ENCODE data around the gene MUC3A. TPM values are rescaled to one million over a fixed set of nuclear protein-coding genes. Genes with fewer than 3 reads are reported as not detected.

Gene MUC3A
- total RNA-seq, 1 experiment from 2014 or later = 29.2 TPM

- Histone ChIP-seq H2BK20ac (ENCODE audit: low read depth, low read length, poor library complexity, severe bottlenecking) (no peak overlapping the region), H4K91ac (ENCODE audit: insufficient read length, low read depth, low read length) (no peak overlapping the region), H2BK12ac (ENCODE audit: insufficient read length, low read depth, low read length) (no peak overlapping the region), H2AK5ac (ENCODE audit: insufficient read length, low read length) (no peak overlapping the region), H3K4me1 (ENCODE audit: insufficient read depth, low read length) (no peaks in the 10 kb centered on the region), H3K4ac (ENCODE audit: low read depth, low read length) (no peak overlapping the region), H3K23me2 (ENCODE audit: insufficient read length, low read depth, low read length, poor library complexity, severe bottlenecking) (peaks cover 11% of the 10 kb centered on the region), H2BK5ac (ENCODE audit: insufficient read length, low read length) (no peak overlapping the region), H3T11ph (ENCODE audit: low read length) (no peak overlapping the region), H3K56ac (ENCODE audit: insufficient read length, low read depth, low read length) (no peak overlapping the region), H3K79me1 (ENCODE audit: insufficient read depth, low read depth, low read length, poor library complexity, severe bottlenecking) (no peaks in the 10 kb centered on the region), H2BK120ac (ENCODE audit: low read depth, low read length, poor library complexity, severe bottlenecking) (no peak overlapping the region), H2BK15ac (ENCODE audit: low read depth, low read length) (no peak overlapping the region), H2AFZ (ENCODE audit: low read length) (no peak overlapping the region), H3K27ac (ENCODE audit: insufficient read length, low read depth, low read length) (no peak overlapping the region), H3K9me3 (ENCODE audit: control insufficient read depth, low read depth, low read length) (no peaks in the 10 kb centered on the region), H3K9ac (ENCODE audit: extremely low read depth, insufficient read length, low read length) (no peak overlapping the region), H3K27me3 (ENCODE audit: insufficient read depth, low read length) (no peaks in the 10 kb centered on the region), H4K8ac (replicated peaks; ENCODE audit: insufficient read length, low read depth, low read length) (no peak overlapping the region), H3K4me2 (ENCODE audit: insufficient read depth, insufficient read length, low read length) (no peak overlapping the region), H3K14ac (ENCODE audit: insufficient read depth, low read length) (peak overlapping the region; percentile 26; the same call in 1 of the 2 replicates), H4K5ac (ENCODE audit: insufficient read length, low read depth, low read length) (no peak overlapping the region), H4K20me1 (ENCODE audit: control insufficient read depth, insufficient read depth, insufficient read length) (no peaks in the 10 kb centered on the region), H3K23ac (ENCODE audit: insufficient read length, low read depth, low read length) (no peak overlapping the region), H3K79me2 (ENCODE audit: insufficient read depth, low read length) (no peaks in the 10 kb centered on the region), H3K18ac (ENCODE audit: insufficient read length, low read depth, low read length) (no peak overlapping the region)
- H3K9me3 Mint-ChIP-seq = no peaks in the 10 kb centered on the region; a peak in 1 of 5 replicates
- WGBS (ENCODE audit: extremely low coverage, insufficient read length, low lambda C conversion rate) = no CpG with 5 or more reads among the region's 8 CpGs
- H3K36me3 Mint-ChIP-seq (ENCODE audit: insufficient read depth in 1 of 3, low read depth in 3 of 3) = peaks cover 0 to 35% (median 18%) of the 10 kb centered on the region in 3 experiments; a peak in 5 of 7 replicates
- H3K4me1 Mint-ChIP-seq = peaks cover 19 to 28% of the 10 kb centered on the region in 2 experiments
- no peak for TF ChIP-seq CTCF (conservative IDR thresholded peaks at IDR 0.05)
- H3K27ac Mint-ChIP-seq = peak overlapping the region in 1 of 3 experiments; percentile 77; a peak in 2 of 7 replicates
- no peak for DNase-seq
- peaks cover 1% of the 10 kb centered on the region for H3K27me3 Mint-ChIP-seq (ENCODE audit: low read depth)
- peak overlapping the region; percentile 79 to 86; a peak in 4 of 5 replicates for H3K4me3 Mint-ChIP-seq
Observed at GRCh38 chr7:101015626-101016025, 66.3 kb downstream of the MUC3A start.

Measured in H9 (cell line).